DMS 273 treated with DMSO at 0.1 percent for 48 hours (cell line): ENCODE data around the gene ZNRF4.
A peak's percentile ranks its signal among the peaks of the same experiment; 100 is the strongest.

Source experiments
- DNase-seq: peaks from one replicate; lab custom pipeline; 2025; lab: John Stamatoyannopoulos, UW

ZNRF4 gene

DNA sequence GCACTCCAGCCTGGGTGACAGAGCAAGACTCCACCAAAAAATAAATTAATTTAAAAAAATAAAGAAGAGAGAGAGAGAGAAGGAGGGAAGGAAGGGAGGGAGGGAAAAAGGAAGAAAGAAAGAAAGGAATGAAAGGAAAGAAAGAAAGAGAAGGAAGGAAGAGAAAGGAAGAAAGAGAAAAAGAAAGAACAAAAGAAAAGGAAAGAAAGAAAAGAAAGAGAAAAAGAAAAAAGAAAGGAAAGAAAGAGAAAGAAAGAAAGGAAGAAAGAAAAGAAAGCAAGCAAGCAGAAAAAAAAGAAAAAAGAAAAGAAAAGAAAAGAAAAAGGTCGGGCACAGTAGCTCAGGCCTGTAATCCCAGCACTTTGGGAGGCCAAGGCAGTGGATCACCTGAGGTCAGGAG, 14.9 kb upstream of the ZNRF4 start:
- DNase-seq = no peak

DNA sequence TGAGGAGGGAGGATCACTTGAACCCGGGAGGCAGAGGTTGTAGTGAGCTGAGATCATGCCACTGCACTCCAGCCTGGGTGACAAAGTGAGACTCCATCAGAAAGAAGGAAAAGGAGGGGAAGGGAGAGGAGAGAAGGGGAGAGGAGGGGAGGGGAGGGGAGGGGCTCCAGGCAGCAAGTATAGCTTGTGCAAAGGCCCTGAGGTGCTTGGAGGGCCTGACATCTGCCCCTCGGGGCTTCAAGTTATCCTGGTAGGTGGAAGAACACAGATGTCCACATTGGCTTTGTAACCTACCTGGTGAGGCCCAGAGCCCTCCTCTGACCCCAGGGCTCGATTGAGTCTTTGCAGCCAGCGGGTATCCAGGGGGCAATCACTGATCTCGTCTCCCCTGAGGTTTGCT, 11.5 kb upstream of the ZNRF4 start:
- DNase-seq = no peak

DNA sequence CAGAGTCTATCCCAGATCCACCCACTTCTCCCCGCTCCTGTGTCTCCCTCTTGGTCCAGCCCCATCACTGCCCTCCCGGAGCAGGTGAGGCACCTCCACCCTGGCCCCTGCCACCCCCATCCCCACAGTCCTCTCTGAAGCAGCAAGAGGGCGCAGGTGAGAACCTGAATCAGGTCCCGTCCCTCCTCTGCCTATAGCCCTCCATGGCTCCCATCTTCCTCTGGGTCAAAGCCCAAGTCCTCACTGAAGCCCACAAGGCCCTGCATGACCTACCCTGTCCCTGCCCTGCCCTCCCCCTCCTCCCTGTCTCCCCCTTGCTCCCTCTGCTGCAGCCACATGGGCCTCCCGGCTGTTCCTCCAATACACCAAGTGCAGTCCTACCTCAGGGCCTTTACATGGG, 10.8 kb upstream of the ZNRF4 start:
- DNase-seq = no peak

DNA sequence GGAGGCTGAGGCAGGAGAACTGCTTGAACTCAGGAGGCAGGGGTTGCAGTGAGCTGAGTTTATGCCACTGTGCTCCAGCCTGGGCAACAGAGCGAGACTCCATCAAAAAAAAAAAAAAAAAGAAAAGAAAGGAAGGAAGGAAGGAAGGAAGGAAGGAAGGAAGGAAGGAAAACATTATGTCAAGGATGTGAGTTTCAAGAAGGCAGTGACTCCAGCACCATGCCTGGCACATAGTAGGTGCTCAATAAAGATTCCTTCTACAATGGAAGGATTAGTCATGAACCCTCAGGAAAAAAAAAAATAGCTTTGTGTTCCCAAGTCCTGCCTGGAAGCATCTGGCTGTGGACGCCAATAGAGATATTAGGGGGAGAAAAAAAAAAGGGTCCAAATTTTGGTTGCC, 10.1 kb upstream of the ZNRF4 start:
- DNase-seq = no peak

DNA sequence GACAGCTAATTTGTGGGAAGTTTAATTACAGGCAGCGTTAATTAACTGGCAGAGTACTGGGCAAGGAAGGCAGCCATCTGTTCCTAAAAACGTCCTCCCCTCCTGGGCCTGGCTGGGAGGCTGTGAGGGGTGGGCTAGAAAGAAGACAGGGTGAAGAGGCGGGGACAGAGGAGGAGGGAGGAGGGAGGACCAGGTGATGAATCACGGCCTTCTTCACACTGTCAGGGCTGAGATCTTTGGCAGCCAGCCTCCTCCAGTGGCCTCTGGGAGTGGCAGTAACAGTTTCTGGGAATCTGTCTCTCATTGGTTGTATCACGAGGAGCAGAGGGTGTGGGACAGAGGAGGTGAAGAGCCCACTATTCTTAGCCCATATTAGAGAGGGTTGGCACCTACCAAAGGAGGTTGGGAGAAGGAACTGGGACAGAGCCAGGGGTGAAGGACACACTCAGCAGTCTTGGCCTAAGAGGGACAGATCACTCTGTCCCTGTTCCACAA, 9.6 kb upstream of the ZNRF4 start:
- DNase-seq = peak; percentile 50

DNA sequence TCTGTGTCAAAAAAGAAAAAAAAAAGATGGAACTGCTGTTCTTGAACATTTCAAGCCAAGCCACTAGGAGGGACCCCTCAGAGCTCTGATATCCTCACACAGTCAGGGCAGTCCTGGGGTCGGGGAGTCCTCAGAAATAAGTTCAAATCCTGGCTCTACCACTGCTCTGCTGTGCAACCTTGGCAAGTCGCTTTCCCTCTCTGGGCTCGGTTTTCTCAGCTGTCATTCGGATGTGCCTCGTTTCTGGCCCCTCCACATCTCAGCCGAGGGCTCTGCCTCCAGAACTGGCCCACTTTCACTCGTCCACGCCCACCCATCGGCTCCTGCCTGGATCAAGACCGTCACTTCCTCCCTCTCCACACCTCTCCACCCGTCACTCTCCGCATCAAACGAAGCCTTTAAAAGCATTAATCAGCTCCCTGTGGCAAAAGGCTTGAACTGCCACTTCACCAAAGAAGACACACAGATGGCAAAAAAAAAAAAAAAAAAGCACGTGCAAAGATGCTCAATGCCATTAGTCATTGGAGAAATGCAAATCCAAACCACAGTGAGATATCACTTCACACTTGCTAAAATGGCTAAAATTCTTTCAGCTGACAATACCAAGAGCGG, 7.4 kb upstream of the ZNRF4 start:
- DNase-seq = peak; percentile 35

DNA sequence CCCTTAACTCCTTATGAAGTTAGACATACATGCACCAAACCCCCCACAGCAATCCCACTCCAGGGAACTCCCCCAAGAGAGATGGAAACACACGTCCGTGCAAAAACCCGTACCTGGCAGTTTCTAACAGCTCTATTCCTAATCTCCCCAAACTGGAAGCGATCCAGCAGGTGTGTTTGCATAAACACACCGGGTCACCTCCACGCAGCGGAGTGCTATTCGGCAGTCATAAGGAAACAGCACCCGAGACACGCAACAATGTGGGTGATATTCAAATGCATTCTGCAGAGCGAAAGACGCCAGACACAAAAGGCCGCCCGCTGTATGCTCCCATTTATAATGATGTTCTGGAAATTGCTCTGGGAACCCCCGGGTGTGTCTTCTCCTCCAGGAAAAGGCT, 6.8 kb upstream of the ZNRF4 start:
- DNase-seq = no peak

DNA sequence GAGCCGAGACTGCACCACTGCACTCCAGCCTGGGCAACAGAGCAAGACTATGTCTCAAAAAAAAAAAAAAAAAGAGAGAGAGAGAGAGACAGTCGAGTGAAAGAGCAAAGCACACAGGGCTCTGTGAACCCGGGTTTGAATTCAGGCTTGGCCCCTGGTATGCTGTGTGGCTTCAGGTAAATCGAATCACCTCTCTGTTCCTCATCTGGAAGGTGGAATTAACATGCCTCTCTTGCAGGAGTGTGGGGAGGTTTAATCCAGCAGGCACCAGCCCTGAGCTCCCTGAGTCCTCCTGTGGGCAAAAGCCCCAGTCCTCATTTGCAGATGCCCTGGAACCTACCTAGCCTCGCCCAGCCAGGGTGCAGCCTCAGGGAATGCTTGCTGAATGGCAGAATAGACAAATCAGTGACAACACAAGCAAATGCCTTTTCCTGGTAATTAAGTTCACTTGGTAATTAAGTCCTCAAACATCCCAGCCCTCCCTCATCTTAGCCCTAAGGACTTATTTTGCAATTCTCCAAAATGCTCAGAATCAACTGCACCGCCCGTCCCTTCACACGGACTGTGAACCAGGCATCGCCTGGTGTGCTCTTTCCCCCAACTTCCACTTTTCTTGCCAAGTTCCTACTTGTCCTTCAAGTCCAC, 4.6 kb upstream of the ZNRF4 start:
- no peak for DNase-seq

DNA sequence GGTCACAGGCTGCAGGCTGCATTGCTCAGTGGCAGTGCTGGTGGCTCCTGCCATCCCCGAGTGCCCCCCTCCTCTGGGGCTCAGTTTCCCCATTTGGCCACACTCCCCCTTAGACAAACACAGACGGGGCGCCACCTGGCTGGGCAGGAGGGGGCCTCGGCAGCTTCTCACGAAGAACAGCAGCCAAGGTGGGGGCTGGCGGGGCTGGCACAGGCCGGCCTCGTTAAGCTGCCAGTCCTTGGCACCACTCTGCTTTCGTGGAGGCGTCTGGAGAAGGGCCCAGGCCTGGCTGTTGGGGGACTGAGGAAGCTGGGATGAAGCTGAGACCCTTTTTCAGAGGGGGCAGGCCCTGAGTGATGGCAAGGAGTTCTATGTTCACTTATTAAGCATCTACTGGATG, 3.7 kb upstream of the ZNRF4 start:
- DNase-seq = no peak

DNA sequence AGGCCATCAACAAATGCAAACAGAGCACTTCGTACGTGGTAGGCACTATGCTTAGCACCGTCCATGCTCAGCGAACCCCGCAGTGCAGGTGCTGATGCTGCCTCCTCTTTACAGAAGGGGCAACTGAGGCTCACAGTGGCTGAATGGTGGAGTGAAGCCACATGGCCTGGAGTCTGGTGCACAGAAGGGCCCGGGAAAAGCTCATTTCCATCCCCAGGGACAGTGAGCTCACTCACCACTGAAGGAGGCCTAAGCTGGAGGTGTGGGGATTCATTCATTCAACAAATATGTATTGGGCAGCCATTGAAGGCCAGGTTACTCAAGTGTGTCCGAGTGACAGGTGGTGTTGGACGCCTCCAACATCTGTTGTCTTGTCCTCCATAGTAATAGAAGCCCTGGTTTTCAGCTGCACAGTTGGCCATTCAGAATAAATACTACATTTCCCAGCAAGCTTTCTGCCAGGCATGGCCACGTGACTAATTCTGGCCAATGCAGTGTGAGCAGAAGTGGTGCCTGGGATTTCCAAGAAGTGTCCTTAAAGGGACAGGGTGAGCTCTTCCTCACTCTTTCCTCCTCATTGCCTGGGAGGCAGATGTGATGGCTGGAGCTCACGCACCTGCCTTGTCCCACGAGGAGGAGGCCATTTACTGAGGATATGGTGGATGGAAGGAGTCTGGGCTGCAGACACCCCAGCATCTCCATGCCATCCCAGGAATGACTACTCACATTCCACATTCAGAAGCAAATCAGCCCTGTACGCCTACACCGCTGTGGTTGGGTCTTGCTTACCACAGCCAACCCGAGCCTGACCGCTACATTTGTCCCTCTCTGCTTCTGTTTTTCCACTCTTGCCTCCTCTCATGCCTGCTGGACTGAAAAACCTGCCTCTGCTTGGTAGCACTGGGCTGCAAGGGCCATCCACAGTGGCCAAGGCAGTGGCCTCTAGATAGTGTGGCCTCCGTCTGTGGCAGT, 2.3 kb upstream of the ZNRF4 start:
- DNase-seq = peak; percentile 80

DNA sequence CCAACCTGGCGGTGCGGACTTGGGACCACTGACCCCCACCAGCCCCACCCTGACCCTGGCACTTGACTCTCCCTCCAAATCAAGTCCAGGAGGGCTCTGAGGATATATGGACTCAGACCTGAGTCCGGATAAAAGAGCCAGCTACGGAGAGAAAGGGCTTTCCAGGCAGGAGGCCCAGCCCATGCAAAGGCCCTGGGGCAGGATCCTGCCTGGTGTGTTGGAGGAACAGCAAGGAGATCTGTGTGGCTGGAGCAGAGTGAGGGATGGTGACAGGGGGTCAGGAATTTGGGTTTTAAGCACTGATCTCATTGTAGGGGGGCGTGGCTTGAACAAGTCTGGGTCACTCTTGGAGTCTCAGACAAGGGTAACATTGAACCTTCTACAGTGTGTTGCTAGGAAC, 474 bp upstream of the ZNRF4 start:
- DNase-seq = no peak

DNA sequence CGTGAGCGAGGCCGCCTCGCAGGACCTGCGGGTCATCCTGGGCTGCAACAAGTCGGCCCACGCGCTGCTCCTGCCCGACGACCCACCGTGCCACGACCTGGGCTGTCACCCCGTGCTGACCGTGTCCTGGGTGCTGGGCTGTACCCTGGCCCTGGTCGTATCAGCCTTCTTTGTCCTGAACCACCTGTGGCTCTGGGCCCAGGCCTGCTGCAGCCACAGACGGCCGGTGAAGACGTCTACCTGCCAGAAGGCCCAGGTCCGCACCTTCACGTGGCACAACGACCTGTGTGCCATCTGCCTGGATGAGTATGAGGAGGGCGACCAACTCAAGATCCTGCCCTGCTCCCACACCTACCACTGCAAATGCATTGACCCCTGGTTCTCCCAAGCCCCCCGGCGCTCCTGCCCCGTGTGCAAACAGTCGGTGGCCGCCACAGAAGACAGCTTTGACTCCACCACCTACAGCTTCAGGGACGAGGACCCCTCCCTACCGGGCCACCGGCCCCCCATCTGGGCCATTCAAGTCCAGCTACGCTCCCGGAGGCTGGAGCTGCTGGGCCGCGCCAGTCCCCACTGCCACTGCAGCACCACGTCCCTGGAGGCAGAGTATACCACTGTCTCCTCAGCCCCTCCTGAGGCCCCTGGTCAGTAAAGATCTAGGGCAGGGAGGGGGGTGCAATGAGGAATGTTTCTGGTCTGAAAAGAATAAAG, 1.1 kb downstream of the ZNRF4 start:
- DNase-seq = no peak

DNA sequence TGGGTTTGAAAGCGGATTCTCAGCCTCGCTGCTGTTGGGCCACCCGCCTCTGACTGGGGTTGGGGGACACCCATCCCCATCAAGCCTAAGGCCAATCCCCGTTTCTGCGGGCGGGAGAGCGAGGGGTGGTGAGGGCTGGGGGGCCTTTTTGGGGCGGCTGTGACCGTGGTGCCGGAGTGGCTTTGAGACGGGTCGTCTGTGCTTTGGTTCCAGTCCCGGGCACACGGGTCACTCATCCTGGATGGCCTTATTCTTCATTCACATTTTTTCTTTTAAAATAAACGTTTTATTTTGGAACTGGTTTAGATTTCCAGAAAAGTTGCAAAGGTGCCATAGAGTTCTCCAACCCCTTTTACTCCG, 1.6 kb downstream of the ZNRF4 start:
- DNase-seq = no peak

DNA sequence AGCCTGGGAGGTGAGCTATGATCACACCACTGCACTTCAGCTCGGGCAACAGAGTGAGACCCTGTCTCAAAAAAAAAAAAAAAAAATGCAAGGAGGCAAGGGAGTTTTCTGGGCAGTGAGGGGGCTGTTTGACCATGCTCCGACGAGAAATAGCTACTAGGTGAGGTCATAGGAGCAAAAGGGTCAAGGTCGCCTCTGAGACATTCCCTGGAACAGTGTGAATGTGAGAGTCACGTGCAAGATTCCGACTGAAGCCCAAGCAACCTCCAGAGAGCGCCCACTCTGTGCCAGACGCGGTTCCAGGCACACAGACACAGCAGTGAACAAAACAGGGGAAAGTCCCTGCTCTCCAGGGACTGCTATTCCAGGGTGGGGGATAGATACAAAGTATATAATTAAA, 2.5 kb downstream of the ZNRF4 start:
- DNase-seq = no peak

DNA sequence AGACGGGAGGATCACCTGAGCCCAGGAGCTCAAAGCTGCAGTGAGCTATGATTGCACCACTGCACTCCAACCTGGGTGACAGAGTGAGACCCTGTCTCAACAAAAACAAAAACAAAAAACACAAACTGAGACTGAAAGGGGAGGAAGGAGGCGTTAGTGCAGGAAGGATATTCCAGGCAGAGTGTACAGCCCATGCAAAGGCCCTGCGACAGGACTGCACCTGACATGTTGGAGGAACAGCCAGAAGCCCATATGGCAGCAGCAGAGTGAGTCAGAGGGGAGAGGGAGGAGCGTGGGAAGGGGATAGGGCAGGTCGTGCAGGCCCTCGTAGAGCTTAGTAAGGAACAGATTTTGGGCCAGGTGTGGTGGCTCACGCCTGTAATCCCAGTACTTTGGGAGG, 3.2 kb downstream of the ZNRF4 start:
- no peak for DNase-seq

DNA sequence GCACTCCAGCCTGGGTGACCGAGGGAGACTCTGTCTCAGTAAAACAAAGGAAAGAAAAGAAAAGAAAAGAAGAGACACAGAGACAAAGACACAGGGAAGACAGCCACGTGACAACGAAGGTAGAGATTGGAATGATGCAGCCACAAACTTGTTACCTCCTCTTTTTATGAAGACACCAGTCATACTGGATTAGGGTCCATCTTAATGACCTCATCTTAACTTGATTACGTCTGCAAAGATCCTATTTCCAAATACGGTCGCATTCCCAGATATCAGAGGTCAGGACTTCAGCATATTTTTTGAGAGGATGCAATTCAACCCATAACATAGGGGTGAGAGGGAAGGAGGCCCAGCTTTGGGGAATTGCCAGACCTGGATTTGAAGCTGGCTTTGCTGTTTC, 4.1 kb downstream of the ZNRF4 start:
- DNase-seq = no peak

DNA sequence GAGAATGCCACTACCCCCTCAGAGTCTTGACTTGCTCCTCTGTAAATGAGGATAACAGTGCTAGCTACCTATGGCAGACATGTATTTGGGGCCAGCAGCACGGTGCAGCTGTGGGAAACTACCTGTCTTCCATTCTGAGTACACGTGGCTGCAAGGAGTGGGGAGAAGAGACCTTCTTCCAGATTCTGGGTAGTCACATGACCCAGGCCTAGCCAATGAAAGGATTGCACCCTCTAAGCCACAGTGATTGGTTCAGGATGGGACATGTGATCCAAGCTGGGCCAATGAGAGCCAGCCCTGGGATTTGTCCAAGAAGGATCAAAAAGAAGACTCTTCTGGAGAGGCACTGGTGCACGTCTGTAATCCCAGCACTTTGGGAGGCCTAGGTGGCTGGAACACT, 5.5 kb downstream of the ZNRF4 start:
- no peak for DNase-seq

DNA sequence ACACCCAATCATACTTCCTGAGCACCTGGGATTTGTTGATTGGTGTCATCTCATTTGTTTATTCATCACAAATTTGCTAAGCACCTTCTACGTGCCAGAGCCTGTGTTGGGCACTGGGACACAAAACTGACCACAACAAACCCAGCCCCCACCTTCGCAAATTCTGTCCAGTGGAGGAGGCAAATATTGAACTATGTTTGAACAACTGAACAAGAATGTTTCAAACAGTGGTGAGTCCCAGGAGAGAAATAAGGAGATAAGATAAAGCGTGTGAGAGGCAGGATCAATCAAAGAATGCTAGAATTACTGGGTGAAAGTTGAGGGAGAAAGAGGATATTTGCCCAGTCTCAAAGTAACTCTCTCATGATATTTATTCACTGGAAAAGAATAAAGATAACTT, 8.7 kb downstream of the ZNRF4 start:
- no peak for DNase-seq

DNA sequence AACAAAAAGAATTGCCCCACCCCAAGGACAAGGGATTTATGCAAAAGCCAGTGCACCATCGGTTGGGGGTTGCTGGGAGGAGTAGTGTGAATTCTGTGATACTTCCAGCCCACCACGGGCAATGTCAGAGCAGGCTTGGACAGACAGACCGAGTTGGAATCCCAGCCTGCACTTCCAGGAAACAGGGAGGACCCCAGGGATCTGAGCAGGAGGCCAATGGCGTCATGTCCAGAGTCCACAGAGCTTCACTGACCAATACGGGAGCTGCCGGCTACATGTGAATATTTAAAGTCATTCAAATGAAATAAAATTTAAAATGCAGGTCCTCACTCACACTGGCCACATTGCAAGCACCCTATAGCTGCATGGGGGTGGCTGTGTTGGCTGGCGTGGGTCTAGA, 10.9 kb downstream of the ZNRF4 start:
- DNase-seq = no peak

DNA sequence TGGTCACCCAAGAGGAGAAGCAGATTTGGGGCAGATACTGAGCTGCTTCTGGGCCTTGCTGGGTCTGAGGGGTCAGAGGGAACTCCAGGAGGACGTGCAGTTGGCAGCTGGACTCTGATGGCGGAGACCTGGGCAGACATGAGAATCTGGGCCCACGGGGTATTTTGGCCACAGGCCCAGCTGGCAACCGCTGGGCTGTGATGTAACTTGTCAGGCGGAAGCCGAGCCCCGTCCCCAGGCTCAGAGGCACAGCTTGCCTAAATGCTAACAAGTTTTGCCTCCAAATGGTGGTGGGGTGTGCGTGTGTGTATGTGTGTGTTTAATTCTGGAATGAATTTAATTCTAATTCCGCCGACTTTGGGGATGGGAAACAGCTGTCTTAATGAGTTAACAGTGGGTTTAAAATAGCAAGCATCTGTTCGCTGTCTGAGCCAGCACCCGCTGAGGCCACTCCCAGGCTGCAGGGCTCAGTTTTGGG, 11.6 kb downstream of the ZNRF4 start:
- DNase-seq = peak; percentile 65

DNA sequence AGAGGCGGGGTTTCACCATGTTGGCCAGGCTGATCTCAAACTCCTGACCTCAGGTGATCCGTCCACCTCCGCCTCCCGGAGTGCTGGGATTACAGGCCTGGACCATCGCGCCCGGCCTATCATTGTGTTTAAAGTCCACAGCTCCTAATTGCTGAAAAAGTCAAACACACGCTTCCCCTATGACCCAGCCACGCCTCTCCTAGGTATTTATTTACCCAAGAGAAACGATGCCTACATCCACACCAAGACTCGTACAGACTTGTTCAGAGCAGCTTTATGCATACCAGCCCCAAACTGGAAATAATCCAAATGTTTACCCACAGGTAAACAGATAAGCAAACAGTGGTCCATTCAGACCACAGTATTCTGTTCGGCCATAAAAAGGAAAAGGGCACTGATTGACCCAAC, 15.1 kb downstream of the ZNRF4 start:
- no peak for DNase-seq

DNA sequence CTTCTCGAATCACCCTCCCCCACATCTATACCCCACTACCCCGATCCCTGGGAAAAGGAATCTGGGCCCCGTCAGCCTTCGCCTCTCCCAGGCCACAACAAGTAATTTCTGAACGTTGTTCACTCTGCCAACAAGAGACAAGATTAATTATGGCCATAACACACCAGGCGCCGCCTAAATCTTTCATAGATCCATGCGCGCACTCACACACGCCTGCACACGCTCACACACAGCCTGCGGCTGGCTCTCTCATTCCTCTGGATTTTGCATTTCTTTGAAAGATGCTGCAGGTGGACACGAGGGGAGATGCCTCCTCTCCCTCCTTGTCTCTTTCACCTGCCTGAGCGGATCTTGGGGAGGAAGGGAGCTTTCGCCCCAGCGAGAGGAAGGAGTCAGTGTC, 17.1 kb downstream of the ZNRF4 start:
- no peak for DNase-seq
